H1 (cell line): ENCODE results near the gene CLNS1A. TPM values are rescaled to one million over a fixed set of nuclear protein-coding genes. Genes with fewer than 3 reads are reported as not detected.

ENCODE experiments used
- CTCF ChIA-PET: fragments of 300-600 bp; sonication (Branson Sonifier 250); formaldehyde crosslinking; loops from one replicate; lab custom pipeline; 2021; ENCODE audit not compliant: partially characterized antibody; lab: Charles Lee
- POLR2A ChIA-PET: fragments of 300-600 bp; sonication (Branson Sonifier 250); formaldehyde crosslinking; loops from one replicate; lab custom pipeline; 2021; ENCODE audit warnings: inconsistent platforms; ENCODE audit not compliant: partially characterized antibody; lab: Charles Lee
- DNase-seq, 2 experiments: peaks; one replicate each; pipeline versions ENCODE4 v3.0.0 to v3.0.0-alpha.2; 2010 to 2022; ENCODE audit warnings: low spot score in 2 of 2, low read depth in 1 of 2, mixed read lengths in 1 of 2
- FAIRE-seq: peaks from 2 replicates; lab custom pipeline; 2011; peaks lifted over from hg19 to GRCh38; lab: Jason Lieb, UNC
- H2AFZ ChIP-seq: 2 replicates; pipeline ENCODE4 v1.8.1; 2012; ENCODE audit warnings: low read length, inconsistent platforms
- H2AK5ac ChIP-seq: 2 replicates; pipeline ENCODE4 v1.6.1; 2013; ENCODE audit warnings: low read depth, low read length
- H2BK120ac ChIP-seq: replicated peaks from 2 replicates; pipeline ENCODE3; 2013; ENCODE audit warnings: low read depth, low read length, inconsistent platforms
- H2BK12ac ChIP-seq: 2 replicates; pipeline ENCODE4 v1.6.1; 2013; ENCODE audit warnings: low read depth, low read length
- H2BK15ac ChIP-seq: 2 replicates; pipeline ENCODE4 v1.6.1; 2013; ENCODE audit warnings: low read length
- H2BK20ac ChIP-seq: 2 replicates; pipeline ENCODE4 v1.6.1; 2013; ENCODE audit warnings: low read length
- H2BK5ac ChIP-seq: 2 replicates; pipeline ENCODE4 v1.6.1; 2013; ENCODE audit warnings: low read depth, low read length
- H3K14ac ChIP-seq: 2 replicates; pipeline ENCODE4 v1.6.1; 2013; ENCODE audit warnings: inconsistent platforms; ENCODE audit not compliant: insufficient read length
- H3K18ac ChIP-seq: 2 replicates; pipeline ENCODE4 v1.6.1; 2013; ENCODE audit warnings: low read length; ENCODE audit errors: extremely low read depth
- H3K23ac ChIP-seq: 2 replicates; pipeline ENCODE4 v1.6.1; 2013; ENCODE audit warnings: inconsistent platforms; ENCODE audit not compliant: insufficient read length
- H3K23me2 ChIP-seq: 2 replicates; pipeline ENCODE4 v1.6.1; 2013; ENCODE audit warnings: low read depth, low read length
- H3K27ac ChIP-seq: 2 replicates; pipeline ENCODE4 v1.6.1; 2011; ENCODE audit warnings: low read depth, low read length, inconsistent platforms
- H3K27me3 ChIP-seq, 4 experiments: replicated peaks in 1 of 4; 1 replicate in 1 of 4; 2 replicates in 3 of 4; pipeline versions ENCODE4 v1.6.1 to v1.8.1; 2011 to 2013; ENCODE audit warnings: low read length in 3 of 4, mild to moderate bottlenecking in 3 of 4, inconsistent platforms in 2 of 4, mixed read lengths in 2 of 4, moderate library complexity in 1 of 4; ENCODE audit not compliant: control insufficient read depth in 3 of 4, insufficient read depth in 3 of 4; ENCODE audit errors: extremely low read depth in 1 of 4
- H3K36me3 ChIP-seq, 4 experiments: 2 replicates each; pipeline versions ENCODE4 v1.6.1 to v1.8.1; 2011 to 2013; ENCODE audit warnings: mild to moderate bottlenecking in 4 of 4, low read length in 3 of 4, moderate library complexity in 2 of 4, control low read depth in 1 of 4, inconsistent platforms in 1 of 4; ENCODE audit not compliant: insufficient read depth in 4 of 4, control insufficient read depth in 2 of 4
- H3K4ac ChIP-seq: replicated peaks from 2 replicates; pipeline ENCODE3; 2013; ENCODE audit warnings: low read length, low read depth, mixed read lengths, inconsistent platforms; ENCODE audit not compliant: insufficient read length
- H3K4me1 ChIP-seq, 4 experiments: replicated peaks in 1 of 4; 1 replicate in 1 of 4; 2 replicates in 3 of 4; pipeline versions ENCODE4 v1.6.1 to v1.8.1; 2011 to 2013; ENCODE audit warnings: low read length in 3 of 4, inconsistent platforms in 2 of 4, mixed read lengths in 1 of 4; ENCODE audit not compliant: insufficient read depth in 4 of 4, control insufficient read depth in 3 of 4
- H3K4me2 ChIP-seq, 2 experiments: 2 replicates each; pipeline versions ENCODE4 v1.6.1 to v1.8.1; 2011 to 2013; ENCODE audit warnings: low read depth in 2 of 2, low read length in 2 of 2, control low read depth in 1 of 2, inconsistent platforms in 1 of 2, mild to moderate bottlenecking in 1 of 2; ENCODE audit not compliant: insufficient read depth in 1 of 2
- H3K4me3 ChIP-seq, 4 experiments: fragments of 200-600, 300-600 bp in 1 of 4; sonication (generic), shearing (Covaris generic), sonication (Bioruptor Twin) in 1 of 4; 2 replicates each; pipeline versions ENCODE4 v1.5.1 to v1.8.1; 2011 to 2016; ENCODE audit warnings: low read length in 4 of 4, low read depth in 3 of 4, control low read depth in 2 of 4, inconsistent platforms in 2 of 4, mild to moderate bottlenecking in 2 of 4, mixed read lengths in 1 of 4, moderate library complexity in 1 of 4; ENCODE audit not compliant: insufficient read depth in 2 of 4; ENCODE audit errors: extremely low read depth in 1 of 4
- H3K56ac ChIP-seq: replicated peaks from 2 replicates; pipeline ENCODE3; 2013; ENCODE audit warnings: low read depth, mild to moderate bottlenecking, mixed read lengths, low read length, inconsistent platforms; ENCODE audit not compliant: insufficient read length
- H3K79me1 ChIP-seq: 2 replicates; pipeline ENCODE4 v1.6.1; 2013; ENCODE audit warnings: low read depth, low read length, control low read depth
- H3K79me2 ChIP-seq, 2 experiments: 2 replicates each; pipeline versions ENCODE4 v1.6.1 to v1.8.1; 2012 to 2013; ENCODE audit warnings: low read length in 2 of 2, mild to moderate bottlenecking in 2 of 2, inconsistent platforms in 1 of 2; ENCODE audit not compliant: insufficient read depth in 2 of 2, control insufficient read depth in 1 of 2
- H3K9ac ChIP-seq, 4 experiments: replicated peaks in 1 of 4; 1 replicate in 1 of 4; 2 replicates in 3 of 4; pipeline versions ENCODE4 v1.6.1 to v1.8.1; 2011 to 2013; ENCODE audit warnings: low read depth in 3 of 4, low read length in 3 of 4, control low read depth in 2 of 4, mild to moderate bottlenecking in 2 of 4, moderate library complexity in 2 of 4, inconsistent platforms in 1 of 4; ENCODE audit errors: extremely low read depth in 1 of 4
- H3K9me3 ChIP-seq, 2 experiments: 2 replicates each; pipeline versions ENCODE4 v1.6.1 to v1.8.1; 2012 to 2013; ENCODE audit warnings: mild to moderate bottlenecking in 2 of 2, moderate library complexity in 2 of 2, control low read depth in 1 of 2, inconsistent platforms in 1 of 2, low read depth in 1 of 2, low read length in 1 of 2, mixed read lengths in 1 of 2; ENCODE audit not compliant: insufficient read depth in 2 of 2
- H4K20me1 ChIP-seq, 2 experiments: replicated peaks in 1 of 2; 2 replicates each; pipeline versions ENCODE3 to v1.8.1; 2011 to 2013; ENCODE audit warnings: inconsistent platforms in 2 of 2, low read length in 2 of 2, mild to moderate bottlenecking in 1 of 2; ENCODE audit not compliant: insufficient read depth in 2 of 2, control insufficient read depth in 1 of 2
- H4K5ac ChIP-seq: 2 replicates; pipeline ENCODE4 v1.6.1; 2013; ENCODE audit warnings: low read length, low read depth, mixed read lengths, inconsistent platforms; ENCODE audit not compliant: insufficient read length
- H4K8ac ChIP-seq: 2 replicates; pipeline ENCODE4 v1.8.0; 2013; ENCODE audit warnings: mild to moderate bottlenecking, moderate library complexity, low read length, inconsistent platforms; ENCODE audit not compliant: insufficient read depth; ENCODE audit errors: extremely low read depth
- H4K91ac ChIP-seq: replicated peaks from 2 replicates; pipeline ENCODE3; 2013; ENCODE audit warnings: low read length, mixed read lengths, inconsistent platforms; ENCODE audit not compliant: insufficient read length
- ASH2L ChIP-seq: fragments of 200-600, 300-600 bp; sonication (generic); IDR thresholded peaks from one replicate; pipeline ENCODE4 v1.7.1; 2017; ENCODE audit warnings: low read length
- CEBPB ChIP-seq: IDR thresholded peaks from 2 replicates; pipeline ENCODE4 v1.6.1; 2012; ENCODE audit warnings: low read depth, low read length
- EGR1 ChIP-seq: IDR thresholded peaks from 2 replicates; pipeline ENCODE4 v1.6.1; 2011; ENCODE audit warnings: low read depth, low read length, borderline replicate concordance
- FOSL1 ChIP-seq: IDR thresholded peaks from 2 replicates; pipeline ENCODE4 v1.6.1; 2011; ENCODE audit warnings: mild to moderate bottlenecking, low read depth, low read length, moderate library complexity; ENCODE audit not compliant: insufficient read depth
- GTF2F1 ChIP-seq: IDR thresholded peaks from 2 replicates; pipeline ENCODE4 v1.6.1; 2012; ENCODE audit warnings: low read depth, low read length, improper control_type of control experiment, borderline replicate concordance
- SIRT6 ChIP-seq: IDR thresholded peaks from one replicate; pipeline ENCODE4 v1.7.1; 2012; ENCODE audit warnings: low read length, inconsistent platforms
- TAF7 ChIP-seq: optimal IDR thresholded peaks from 2 replicates; pipeline ENCODE3; 2011; ENCODE audit warnings: low read depth, mild to moderate bottlenecking, inconsistent platforms, low read length, moderate library complexity, borderline replicate concordance
- WGBS, 2 experiments: shearing (Covaris generic) in 1 of 2; methylation state at CpG; one replicate each; pipeline versions ENCODE4 v1.1.6 to v1.1.7; 2013 to 2015; ENCODE audit warnings: low lambda C conversion rate in 2 of 2, mixed read lengths in 2 of 2, inconsistent platforms in 1 of 2, low coverage in 1 of 2, missing lambda C conversion rate in 1 of 2; ENCODE audit not compliant: insufficient replicate concordance in 2 of 2, insufficient coverage in 1 of 2, insufficient read length in 1 of 2; ENCODE audit errors: extremely low coverage in 1 of 2, missing lambda C conversion rate in 1 of 2; 5-methylcytosine and 5-hydroxymethylcytosine counted together
- long read RNA-seq, 2 experiments: library from RNA in 1 of 2; library from capped mRNA in 1 of 2; stranded (forward); transcript quantifications; one replicate each; pipeline ENCODE4 v2.0.0, GENCODE V29; 2021; ENCODE audit warnings: inconsistent platforms in 1 of 2
- polyA minus RNA-seq, 3 experiments: library from RNA; depleted of rRNA, polyadenylated mRNA; stranded (reverse); fragments of >200 nt; gene quantifications; 1 replicate in 2 of 3; 2 replicates in 1 of 3; pipeline ENCODE4 v1.2.3, GENCODE V29; 2011
- polyA plus RNA-seq, 7 experiments: library from polyadenylated mRNA; depleted of rRNA in 3 of 7; stranded (reverse) in 5 of 7; unstranded in 2 of 7; fragments of >200 nt in 5 of 7; fragments of 200-250 nt in 2 of 7; gene quantifications; 1 replicate in 5 of 7; 2 replicates in 1 of 7; 4 replicates in 1 of 7; pipeline versions ENCODE4 v1.2.1 to v1.2.3, GENCODE V29; 2011 to 2013; ENCODE audit warnings: missing spikeins in 2 of 7, mixed read lengths in 2 of 7
- total RNA-seq: library from RNA; stranded (reverse); fragmentation: NEBNext Ultra II Directional; extraction: Animal tissue kit (Norgen Biotek cat#: 25700); gene quantifications from 2 replicates; pipeline ENCODE4 v1.2.1, GENCODE V29; 2021

The CLNS1A gene, protein sequence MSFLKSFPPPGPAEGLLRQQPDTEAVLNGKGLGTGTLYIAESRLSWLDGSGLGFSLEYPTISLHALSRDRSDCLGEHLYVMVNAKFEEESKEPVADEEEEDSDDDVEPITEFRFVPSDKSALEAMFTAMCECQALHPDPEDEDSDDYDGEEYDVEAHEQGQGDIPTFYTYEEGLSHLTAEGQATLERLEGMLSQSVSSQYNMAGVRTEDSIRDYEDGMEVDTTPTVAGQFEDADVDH
- total RNA-seq (176 and 177 TPM in 2 replicates), polyA plus RNA-seq (2011; rRNA removed) (85.4 and 136 TPM in 2 replicates), polyA minus RNA-seq (2011; rRNA and poly(A)+ RNA removed) (108 and 134 TPM in 2 replicates)
- polyA plus RNA-seq (2011; cell fraction: cytosol; rRNA removed) = 201 TPM
- polyA plus RNA-seq (2011; cell fraction: nucleus; rRNA removed) = 183 TPM
- polyA plus RNA-seq (2012, experiment 1 of 2) = 192 to 227 TPM (median 203 TPM) in 4 replicates
- polyA plus RNA-seq (2012, experiment 2 of 2) = 32.5 TPM
- 68.9 TPM for polyA plus RNA-seq (2013, experiment 1 of 2)
- 73.5 TPM for polyA plus RNA-seq (2013, experiment 2 of 2)
- 95.1 TPM for polyA minus RNA-seq (2011; cell fraction: cytosol; rRNA and poly(A)+ RNA removed)
- 82.6 TPM for polyA minus RNA-seq (2011; cell fraction: nucleus; rRNA and poly(A)+ RNA removed)
- long read RNA-seq, experiment 1, transcript CLNS1A-204 (7 exons, 2,993 nt) = major isoform, 74 of 172 reads
- long read RNA-seq, experiment 1, partial matches to known transcripts = 70 of 172 reads
- long read RNA-seq, experiment 1, other reads (novel, unspliced or antisense) = 28 of 172 reads
- long read RNA-seq, experiment 2, transcript CLNS1A-202 (6 exons, 1,121 nt) = minor isoform, 13 of 724 reads
- long read RNA-seq, experiment 2, transcript CLNS1A-204 (7 exons, 2,993 nt) = major isoform, 656 of 724 reads
- long read RNA-seq, experiment 2, partial matches to known transcripts = 13 of 724 reads
- long read RNA-seq, experiment 2, other reads (novel, unspliced or antisense) = 37 of 724 reads

- H3K36me3 ChIP-seq = no peaks in the 10 kb centered on the region; a peak in 2 of 8 replicates
- H3K23ac ChIP-seq = no peak within 1 kb of the TSS
- peak within 1 kb of the TSS; percentile 81 for H3K56ac ChIP-seq
- H3K27me3 ChIP-seq = no peaks in the 10 kb centered on the region
- WGBS, 2 experiments = 1% methylated on average over 41 of the region's 41 CpGs; no CpG with 5 or more reads in 1 of the 2 experiments
- ChIA-PET POLR2A (interaction anchor here (0.7 to 2.1 kb wide), 8 partner anchors 11 to 357 kb away, joined by 3 to 13 read pairs (median 4); partner anchors contain the start of gene INTS4), CTCF (interaction anchor here (0.8 to 1.1 kb wide), 2 partner anchors 9 to 210 kb away, joined by 3 to 4 read pairs; no protein-coding TSS in a partner anchor)
- H2BK5ac ChIP-seq = peak within 1 kb of the TSS; percentile 86
- peak within 1 kb of the TSS; percentile 74 for H4K5ac ChIP-seq
- H3K4me3 ChIP-seq = peak within 1 kb of the TSS; percentile 83 to 94 (median 90)
- no peak within 1 kb of the TSS for H2BK20ac ChIP-seq
- H2BK15ac ChIP-seq = no peak within 1 kb of the TSS
- peak within 1 kb of the TSS; percentile 88 for H4K8ac ChIP-seq
- no peak within 1 kb of the TSS for H2BK12ac ChIP-seq
- H3K4me1 ChIP-seq = peaks cover 2 to 7% (median 3%) of the 10 kb centered on the region in 4 experiments; a peak in 6 of 7 replicates
- peak within 1 kb of the TSS; percentile 76 to 82 for H3K4me2 ChIP-seq
- H2AFZ ChIP-seq = peak within 1 kb of the TSS; percentile 37; the same call in 1 of the 2 replicates
- H4K20me1 ChIP-seq = peaks cover 2 to 3% of the 10 kb centered on the region in 2 experiments
- H3K9me3 ChIP-seq = no peaks in the 10 kb centered on the region
- H3K23me2 ChIP-seq = peaks cover 5% of the 10 kb centered on the region; the same call in 1 of the 2 replicates
- peak within 1 kb of the TSS; percentile 78 to 90 (median 88) for H3K9ac ChIP-seq
- H4K91ac ChIP-seq = no peak within 1 kb of the TSS
- H3K14ac ChIP-seq = no peak within 1 kb of the TSS
- H2AK5ac ChIP-seq = no peak within 1 kb of the TSS
- FAIRE-seq = peak; percentile 7
- DNase-seq = peak; percentile 64 to 85
- H3K79me1 ChIP-seq = peaks cover 6% of the 10 kb centered on the region
- peak within 1 kb of the TSS; percentile 76 for H3K27ac ChIP-seq
- no peak within 1 kb of the TSS for H2BK120ac ChIP-seq
- no peak within 1 kb of the TSS for H3K4ac ChIP-seq
- peaks cover 12 to 48% of the 10 kb centered on the region in 2 experiments for H3K79me2 ChIP-seq
- peak within 1 kb of the TSS; percentile 57; the same call in 1 of the 2 replicates for H3K18ac ChIP-seq
- TF ChIP-seq ASH2L = peak; percentile 92
- no peak for TF ChIP-seq SIRT6
- 0 out of 2 replicates have a peak, but pooled peaks have one; percentile 49 for TF ChIP-seq GTF2F1
- TF ChIP-seq TAF7 = peak; percentile 90
- no peak; the same call in none of the 2 replicates for TF ChIP-seq EGR1
- no peak for TF ChIP-seq FOSL1
- TF ChIP-seq CEBPB = no peak
Observed at GRCh38 chr11:77637345-77638165, at the start of gene CLNS1A. Gene CLNS1A, minus strand, starts transcription at chr11:77637794. Its CDS starts 80 bp downstream, at chr11:77637714.
